GM18517 (cell line): Measurements from ENCODE around the gene CLIC3.
"Not testable (repeated sequence)": the region's sequence is repeated elsewhere in the genome, so short reads cannot be mapped to it uniquely, and the experiment has no call there.

ENCODE experiments used
- ATAC-seq: cut with Tn5 transposase; IDR thresholded peaks from one replicate; pipeline ENCODE4 v1.9.1; 2021; ENCODE audit warnings: mild to moderate bottlenecking, moderate library complexity; ENCODE audit not compliant: unreplicated experiment

Gene CLIC3

GRCh38 chr9:137006116-137007003, 10.0 kb upstream of the CLIC3 start:
- ATAC-seq, result no peak

- ATAC-seq, result not testable (repeated sequence)
Measured at GRCh38 chr9:137004285-137004684, 7.9 kb upstream of the CLIC3 start.

GRCh38 chr9:137002646-137003041, 6.3 kb upstream of the CLIC3 start:
- no peak for ATAC-seq

GRCh38 chr9:137001857-137002645, 5.7 kb upstream of the CLIC3 start:
- no peak for ATAC-seq

GRCh38 chr9:137000177-137000930, 4.0 kb upstream of the CLIC3 start:
- ATAC-seq, result peak; percentile 89

GRCh38 chr9:136997830-136998234, 1.5 kb upstream of the CLIC3 start:
- ATAC-seq, result no peak

- no peak for ATAC-seq
Measured at GRCh38 chr9:136997371-136997770, 1.0 kb upstream of the CLIC3 start.

- no peak for ATAC-seq
Measured at GRCh38 chr9:136995772-136996311, 526 bp downstream of the CLIC3 start.

GRCh38 chr9:136995362-136995761, 1.0 kb downstream of the CLIC3 start:
- no peak for ATAC-seq

- ATAC-seq, result no peak
Measured at GRCh38 chr9:136994888-136995230, 1.5 kb downstream of the CLIC3 start.

GRCh38 chr9:136994180-136994887, 2.0 kb downstream of the CLIC3 start:
- ATAC-seq, result no peak

GRCh38 chr9:136992819-136993369, 3.5 kb downstream of the CLIC3 start:
- no peak for ATAC-seq

- peak; percentile 71 for ATAC-seq
Measured at GRCh38 chr9:136991993-136992818, 4.2 kb downstream of the CLIC3 start, which contains the start of gene PAXX. Gene PAXX, plus strand, starts transcription at chr9:136992422. Its CDS starts 22 bp downstream, at chr9:136992444.

- no peak for ATAC-seq
Measured at GRCh38 chr9:136990242-136990911, 6.0 kb downstream of the CLIC3 start.

- ATAC-seq, result no peak
Measured at GRCh38 chr9:136988872-136989271, 7.5 kb downstream of the CLIC3 start.

GRCh38 chr9:136985853-136986252, 10.5 kb downstream of the CLIC3 start:
- ATAC-seq, result no peak

- no peak for ATAC-seq
Measured at GRCh38 chr9:136985027-136985602, 11.3 kb downstream of the CLIC3 start.

- no peak for ATAC-seq
Measured at GRCh38 chr9:136984464-136985026, 11.8 kb downstream of the CLIC3 start.
